Gastroesophageal sphincter (tissue), 3 donors: ENCODE results near the gene ZDHHC3.

Source experiments
- CTCF ChIP-seq, 4 experiments: fragments of 200-600 bp in 2 of 4; fragments of 450-650 bp in 2 of 4; sonication (generic) in 1 of 4; IDR thresholded peaks; one replicate each; pipeline ENCODE4 v1.5.1; 2017 to 2019; ENCODE audit warnings: antibody characterized with exemption in 4 of 4, mild to moderate bottlenecking in 2 of 4, moderate library complexity in 2 of 4
- EP300 ChIP-seq: sonication (generic); formaldehyde crosslinking; IDR thresholded peaks from one replicate; pipeline ENCODE4 v1.6.1; 2017; ENCODE audit warnings: antibody characterized with exemption, mild to moderate bottlenecking

- no peak for TF ChIP-seq CTCF (IDR thresholded peaks at IDR 0.05)
- no peak for TF ChIP-seq EP300
Measured at GRCh38 chr3:45009868-45010267, 33.9 kb upstream of the ZDHHC3 start.
